ENCODE results near the gene TES. TPM values are rescaled to one million over a fixed set of nuclear protein-coding genes. Genes with fewer than 3 reads are reported as not detected.
A peak's percentile ranks its signal among the peaks of the same experiment; 100 is the strongest.

The TES gene
- total and polyA plus RNA-seq, 2 of the 13 experiments (the other 11 are each of a cell fraction or from before 2014, with no cell fraction given) = 21.6 to 23.0 TPM

DNA sequence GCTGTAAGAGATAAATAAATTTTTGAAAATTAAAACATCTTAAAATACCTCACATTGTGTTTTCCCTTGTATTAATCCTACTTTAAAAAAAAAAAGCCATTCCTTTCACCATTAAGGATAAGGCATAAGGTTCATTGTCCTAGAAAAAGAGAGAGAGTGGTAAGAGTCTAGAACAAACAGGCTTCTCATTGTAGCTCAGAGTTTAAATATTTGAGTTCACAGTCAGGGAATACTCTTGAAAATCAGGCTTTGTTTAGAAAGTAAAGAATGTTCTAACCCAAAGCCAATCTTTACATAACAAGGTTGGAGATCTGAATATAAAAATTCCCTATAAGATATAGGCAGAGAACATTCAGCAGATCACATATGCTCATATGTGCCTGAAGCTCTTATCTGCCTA, 40.2 kb upstream of the TES start (continued):
- TF ChIP-seq MTERF4 (CRISPR knock-in tag; IDR thresholded peaks at IDR 0.05) = no peak
- TF ChIP-seq ZNF552 (CRISPR knock-in tag; IDR thresholded peaks at IDR 0.05; ENCODE audit: borderline replicate concordance) = no peak
- no peak for TF ChIP-seq POLR2AphosphoS2 (IDR thresholded peaks at IDR 0.05; ENCODE audit: low read depth, low read length)
- no peak for TF ChIP-seq YEATS4 (CRISPR knock-in tag; IDR thresholded peaks at IDR 0.05; ENCODE audit: borderline replicate concordance)
- no peak for TF ChIP-seq DBP (CRISPR knock-in tag; IDR thresholded peaks at IDR 0.05; ENCODE audit: not compliant biosample characterization)
- TF ChIP-seq, protein P1, sequence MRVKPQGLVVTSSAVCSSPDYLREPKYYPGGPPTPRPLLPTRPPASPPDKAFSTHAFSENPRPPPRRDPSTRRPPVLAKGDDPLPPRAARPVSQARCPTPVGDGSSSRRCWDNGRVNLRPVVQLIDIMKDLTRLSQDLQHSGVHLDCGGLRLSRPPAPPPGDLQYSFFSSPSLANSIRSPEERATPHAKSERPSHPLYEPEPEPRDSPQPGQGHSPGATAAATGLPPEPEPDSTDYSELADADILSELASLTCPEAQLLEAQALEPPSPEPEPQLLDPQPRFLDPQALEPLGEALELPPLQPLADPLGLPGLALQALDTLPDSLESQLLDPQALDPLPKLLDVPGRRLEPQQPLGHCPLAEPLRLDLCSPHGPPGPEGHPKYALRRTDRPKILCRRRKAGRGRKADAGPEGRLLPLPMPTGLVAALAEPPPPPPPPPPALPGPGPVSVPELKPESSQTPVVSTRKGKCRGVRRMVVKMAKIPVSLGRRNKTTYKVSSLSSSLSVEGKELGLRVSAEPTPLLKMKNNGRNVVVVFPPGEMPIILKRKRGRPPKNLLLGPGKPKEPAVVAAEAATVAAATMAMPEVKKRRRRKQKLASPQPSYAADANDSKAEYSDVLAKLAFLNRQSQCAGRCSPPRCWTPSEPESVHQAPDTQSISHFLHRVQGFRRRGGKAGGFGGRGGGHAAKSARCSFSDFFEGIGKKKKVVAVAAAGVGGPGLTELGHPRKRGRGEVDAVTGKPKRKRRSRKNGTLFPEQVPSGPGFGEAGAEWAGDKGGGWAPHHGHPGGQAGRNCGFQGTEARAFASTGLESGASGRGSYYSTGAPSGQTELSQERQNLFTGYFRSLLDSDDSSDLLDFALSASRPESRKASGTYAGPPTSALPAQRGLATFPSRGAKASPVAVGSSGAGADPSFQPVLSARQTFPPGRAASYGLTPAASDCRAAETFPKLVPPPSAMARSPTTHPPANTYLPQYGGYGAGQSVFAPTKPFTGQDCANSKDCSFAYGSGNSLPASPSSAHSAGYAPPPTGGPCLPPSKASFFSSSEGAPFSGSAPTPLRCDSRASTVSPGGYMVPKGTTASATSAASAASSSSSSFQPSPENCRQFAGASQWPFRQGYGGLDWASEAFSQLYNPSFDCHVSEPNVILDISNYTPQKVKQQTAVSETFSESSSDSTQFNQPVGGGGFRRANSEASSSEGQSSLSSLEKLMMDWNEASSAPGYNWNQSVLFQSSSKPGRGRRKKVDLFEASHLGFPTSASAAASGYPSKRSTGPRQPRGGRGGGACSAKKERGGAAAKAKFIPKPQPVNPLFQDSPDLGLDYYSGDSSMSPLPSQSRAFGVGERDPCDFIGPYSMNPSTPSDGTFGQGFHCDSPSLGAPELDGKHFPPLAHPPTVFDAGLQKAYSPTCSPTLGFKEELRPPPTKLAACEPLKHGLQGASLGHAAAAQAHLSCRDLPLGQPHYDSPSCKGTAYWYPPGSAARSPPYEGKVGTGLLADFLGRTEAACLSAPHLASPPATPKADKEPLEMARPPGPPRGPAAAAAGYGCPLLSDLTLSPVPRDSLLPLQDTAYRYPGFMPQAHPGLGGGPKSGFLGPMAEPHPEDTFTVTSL (CRISPR knock-in tag; IDR thresholded peaks at IDR 0.05; ENCODE audit: borderline replicate concordance) = peak; percentile 90; the same call in 1 of the 2 replicates
- no peak for TF ChIP-seq NFATC3 (CRISPR knock-in tag; IDR thresholded peaks at IDR 0.05)
- no peak for TF ChIP-seq ZNF282 (IDR thresholded peaks at IDR 0.05; ENCODE audit: partially characterized antibody)
- peak; percentile 89 for TF ChIP-seq HHEX (CRISPR knock-in tag; IDR thresholded peaks at IDR 0.05)
- TF ChIP-seq ELF3 (CRISPR knock-in tag; IDR thresholded peaks at IDR 0.05) = no peak
- no peak for TF ChIP-seq RBM39 (IDR thresholded peaks at IDR 0.05; ENCODE audit: low read depth, low read length, poor library complexity, severe bottlenecking)
- TF ChIP-seq SOX13 (IDR thresholded peaks at IDR 0.05) = peak; percentile 87; the same call in 1 of the 2 replicates
- TF ChIP-seq SOX13 (CRISPR knock-in tag; conservative IDR thresholded peaks at IDR 0.05 in 1 of 2, IDR thresholded peaks at IDR 0.05 in 1 of 2) = peak in 1 of 2 experiments; percentile 99; a peak in 2 of 4 replicates
- TF ChIP-seq MAF1 (CRISPR knock-in tag; IDR thresholded peaks at IDR 0.05; ENCODE audit: borderline replicate concordance) = no peak
- no peak for TF ChIP-seq ARNT2 (CRISPR knock-in tag; IDR thresholded peaks at IDR 0.05; ENCODE audit: low read depth)
- TF ChIP-seq YEATS2 (CRISPR knock-in tag; IDR thresholded peaks at IDR 0.05; ENCODE audit: borderline replicate concordance) = no peak
- TF ChIP-seq, protein P2, sequence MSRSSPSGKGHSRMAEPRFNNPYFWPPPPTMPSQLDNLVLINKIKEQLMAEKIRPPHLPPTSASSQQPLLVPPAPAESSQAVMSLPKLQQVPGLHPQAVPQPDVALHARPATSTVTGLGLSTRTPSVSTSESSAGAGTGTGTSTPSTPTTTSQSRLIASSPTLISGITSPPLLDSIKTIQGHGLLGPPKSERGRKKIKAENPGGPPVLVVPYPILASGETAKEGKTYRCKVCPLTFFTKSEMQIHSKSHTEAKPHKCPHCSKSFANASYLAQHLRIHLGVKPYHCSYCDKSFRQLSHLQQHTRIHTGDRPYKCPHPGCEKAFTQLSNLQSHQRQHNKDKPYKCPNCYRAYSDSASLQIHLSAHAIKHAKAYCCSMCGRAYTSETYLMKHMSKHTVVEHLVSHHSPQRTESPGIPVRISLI (CRISPR knock-in tag; IDR thresholded peaks at IDR 0.05; ENCODE audit: borderline replicate concordance) = peak; percentile 74; the same call in 1 of the 2 replicates
- TF ChIP-seq MIER3 (CRISPR knock-in tag; IDR thresholded peaks at IDR 0.05; ENCODE audit: borderline replicate concordance) = no peak; the same call in 1 of the 2 replicates
- no peak for TF ChIP-seq ZNF326 (CRISPR knock-in tag; IDR thresholded peaks at IDR 0.05; ENCODE audit: borderline replicate concordance)
- no peak for TF ChIP-seq ZNF383 (CRISPR knock-in tag; IDR thresholded peaks at IDR 0.05; ENCODE audit: borderline replicate concordance)
- TF ChIP-seq BRD4 (CRISPR knock-in tag; IDR thresholded peaks at IDR 0.05) = no peak
- no peak for TF ChIP-seq ZNF234 (CRISPR knock-in tag; conservative IDR thresholded peaks at IDR 0.05)

All from HepG2 (cell line).